H1 (cell line): ENCODE data around the gene ARL5C. TPM values are rescaled to one million over a fixed set of nuclear protein-coding genes. Genes with fewer than 3 reads are reported as not detected.

Experiments
- CTCF ChIA-PET: fragments of 300-600 bp; sonication (Branson Sonifier 250); formaldehyde crosslinking; loops from one replicate; lab custom pipeline; 2021; ENCODE audit not compliant: partially characterized antibody; lab: Charles Lee
- POLR2A ChIA-PET: fragments of 300-600 bp; sonication (Branson Sonifier 250); formaldehyde crosslinking; loops from one replicate; lab custom pipeline; 2021; ENCODE audit warnings: inconsistent platforms; ENCODE audit not compliant: partially characterized antibody; lab: Charles Lee
- DNase-seq, 2 experiments: peaks; one replicate each; pipeline versions ENCODE4 v3.0.0 to v3.0.0-alpha.2; 2010 to 2022; ENCODE audit warnings: low spot score in 2 of 2, low read depth in 1 of 2, mixed read lengths in 1 of 2
- FAIRE-seq: peaks from 2 replicates; lab custom pipeline; 2011; peaks lifted over from hg19 to GRCh38; lab: Jason Lieb, UNC
- H2AFZ ChIP-seq: 2 replicates; pipeline ENCODE4 v1.8.1; 2012; ENCODE audit warnings: low read length, inconsistent platforms
- H2AK5ac ChIP-seq: 2 replicates; pipeline ENCODE4 v1.6.1; 2013; ENCODE audit warnings: low read depth, low read length
- H2BK120ac ChIP-seq: replicated peaks from 2 replicates; pipeline ENCODE3; 2013; ENCODE audit warnings: low read depth, low read length, inconsistent platforms
- H2BK12ac ChIP-seq: 2 replicates; pipeline ENCODE4 v1.6.1; 2013; ENCODE audit warnings: low read depth, low read length
- H2BK15ac ChIP-seq: 2 replicates; pipeline ENCODE4 v1.6.1; 2013; ENCODE audit warnings: low read length
- H2BK20ac ChIP-seq: 2 replicates; pipeline ENCODE4 v1.6.1; 2013; ENCODE audit warnings: low read length
- H2BK5ac ChIP-seq: 2 replicates; pipeline ENCODE4 v1.6.1; 2013; ENCODE audit warnings: low read depth, low read length
- H3K14ac ChIP-seq: 2 replicates; pipeline ENCODE4 v1.6.1; 2013; ENCODE audit warnings: inconsistent platforms; ENCODE audit not compliant: insufficient read length
- H3K18ac ChIP-seq: 2 replicates; pipeline ENCODE4 v1.6.1; 2013; ENCODE audit warnings: low read length; ENCODE audit errors: extremely low read depth
- H3K23ac ChIP-seq: 2 replicates; pipeline ENCODE4 v1.6.1; 2013; ENCODE audit warnings: inconsistent platforms; ENCODE audit not compliant: insufficient read length
- H3K23me2 ChIP-seq: 2 replicates; pipeline ENCODE4 v1.6.1; 2013; ENCODE audit warnings: low read depth, low read length
- H3K27ac ChIP-seq: 2 replicates; pipeline ENCODE4 v1.6.1; 2011; ENCODE audit warnings: low read depth, low read length, inconsistent platforms
- H3K27me3 ChIP-seq, 4 experiments: replicated peaks in 1 of 4; 1 replicate in 1 of 4; 2 replicates in 3 of 4; pipeline versions ENCODE4 v1.6.1 to v1.8.1; 2011 to 2013; ENCODE audit warnings: low read length in 3 of 4, mild to moderate bottlenecking in 3 of 4, inconsistent platforms in 2 of 4, mixed read lengths in 2 of 4, moderate library complexity in 1 of 4; ENCODE audit not compliant: control insufficient read depth in 3 of 4, insufficient read depth in 3 of 4; ENCODE audit errors: extremely low read depth in 1 of 4
- H3K36me3 ChIP-seq, 4 experiments: 2 replicates each; pipeline versions ENCODE4 v1.6.1 to v1.8.1; 2011 to 2013; ENCODE audit warnings: mild to moderate bottlenecking in 4 of 4, low read length in 3 of 4, moderate library complexity in 2 of 4, control low read depth in 1 of 4, inconsistent platforms in 1 of 4; ENCODE audit not compliant: insufficient read depth in 4 of 4, control insufficient read depth in 2 of 4
- H3K4ac ChIP-seq: replicated peaks from 2 replicates; pipeline ENCODE3; 2013; ENCODE audit warnings: low read length, low read depth, mixed read lengths, inconsistent platforms; ENCODE audit not compliant: insufficient read length
- H3K4me1 ChIP-seq, 4 experiments: replicated peaks in 1 of 4; 1 replicate in 1 of 4; 2 replicates in 3 of 4; pipeline versions ENCODE4 v1.6.1 to v1.8.1; 2011 to 2013; ENCODE audit warnings: low read length in 3 of 4, inconsistent platforms in 2 of 4, mixed read lengths in 1 of 4; ENCODE audit not compliant: insufficient read depth in 4 of 4, control insufficient read depth in 3 of 4
- H3K4me2 ChIP-seq, 2 experiments: 2 replicates each; pipeline versions ENCODE4 v1.6.1 to v1.8.1; 2011 to 2013; ENCODE audit warnings: low read depth in 2 of 2, low read length in 2 of 2, control low read depth in 1 of 2, inconsistent platforms in 1 of 2, mild to moderate bottlenecking in 1 of 2; ENCODE audit not compliant: insufficient read depth in 1 of 2
- H3K4me3 ChIP-seq, 4 experiments: fragments of 200-600, 300-600 bp in 1 of 4; sonication (generic), shearing (Covaris generic), sonication (Bioruptor Twin) in 1 of 4; 2 replicates each; pipeline versions ENCODE4 v1.5.1 to v1.8.1; 2011 to 2016; ENCODE audit warnings: low read length in 4 of 4, low read depth in 3 of 4, control low read depth in 2 of 4, inconsistent platforms in 2 of 4, mild to moderate bottlenecking in 2 of 4, mixed read lengths in 1 of 4, moderate library complexity in 1 of 4; ENCODE audit not compliant: insufficient read depth in 2 of 4; ENCODE audit errors: extremely low read depth in 1 of 4
- H3K56ac ChIP-seq: replicated peaks from 2 replicates; pipeline ENCODE3; 2013; ENCODE audit warnings: low read depth, mild to moderate bottlenecking, mixed read lengths, low read length, inconsistent platforms; ENCODE audit not compliant: insufficient read length
- H3K79me1 ChIP-seq: 2 replicates; pipeline ENCODE4 v1.6.1; 2013; ENCODE audit warnings: low read depth, low read length, control low read depth
- H3K79me2 ChIP-seq, 2 experiments: 2 replicates each; pipeline versions ENCODE4 v1.6.1 to v1.8.1; 2012 to 2013; ENCODE audit warnings: low read length in 2 of 2, mild to moderate bottlenecking in 2 of 2, inconsistent platforms in 1 of 2; ENCODE audit not compliant: insufficient read depth in 2 of 2, control insufficient read depth in 1 of 2
- H3K9ac ChIP-seq, 4 experiments: replicated peaks in 1 of 4; 1 replicate in 1 of 4; 2 replicates in 3 of 4; pipeline versions ENCODE4 v1.6.1 to v1.8.1; 2011 to 2013; ENCODE audit warnings: low read depth in 3 of 4, low read length in 3 of 4, control low read depth in 2 of 4, mild to moderate bottlenecking in 2 of 4, moderate library complexity in 2 of 4, inconsistent platforms in 1 of 4; ENCODE audit errors: extremely low read depth in 1 of 4
- H3K9me3 ChIP-seq, 2 experiments: 2 replicates each; pipeline versions ENCODE4 v1.6.1 to v1.8.1; 2012 to 2013; ENCODE audit warnings: mild to moderate bottlenecking in 2 of 2, moderate library complexity in 2 of 2, control low read depth in 1 of 2, inconsistent platforms in 1 of 2, low read depth in 1 of 2, low read length in 1 of 2, mixed read lengths in 1 of 2; ENCODE audit not compliant: insufficient read depth in 2 of 2
- H4K20me1 ChIP-seq, 2 experiments: replicated peaks in 1 of 2; 2 replicates each; pipeline versions ENCODE3 to v1.8.1; 2011 to 2013; ENCODE audit warnings: inconsistent platforms in 2 of 2, low read length in 2 of 2, mild to moderate bottlenecking in 1 of 2; ENCODE audit not compliant: insufficient read depth in 2 of 2, control insufficient read depth in 1 of 2
- H4K5ac ChIP-seq: 2 replicates; pipeline ENCODE4 v1.6.1; 2013; ENCODE audit warnings: low read length, low read depth, mixed read lengths, inconsistent platforms; ENCODE audit not compliant: insufficient read length
- H4K8ac ChIP-seq: 2 replicates; pipeline ENCODE4 v1.8.0; 2013; ENCODE audit warnings: mild to moderate bottlenecking, moderate library complexity, low read length, inconsistent platforms; ENCODE audit not compliant: insufficient read depth; ENCODE audit errors: extremely low read depth
- H4K91ac ChIP-seq: replicated peaks from 2 replicates; pipeline ENCODE3; 2013; ENCODE audit warnings: low read length, mixed read lengths, inconsistent platforms; ENCODE audit not compliant: insufficient read length
- BCL11A ChIP-seq, 2 experiments: IDR thresholded peaks; one replicate each; pipeline ENCODE4 v1.6.1; 2011; ENCODE audit warnings: low read depth in 2 of 2, low read length in 2 of 2, mild to moderate bottlenecking in 2 of 2
- CEBPB ChIP-seq: IDR thresholded peaks from 2 replicates; pipeline ENCODE4 v1.6.1; 2012; ENCODE audit warnings: low read depth, low read length
- HDAC6 ChIP-seq: IDR thresholded peaks from one replicate; pipeline ENCODE4 v1.7.1; 2012; ENCODE audit warnings: low read depth, mild to moderate bottlenecking, inconsistent platforms, low read length, moderate library complexity
- JUND ChIP-seq: IDR thresholded peaks from 2 replicates; pipeline ENCODE4 v1.6.1; 2011; ENCODE audit warnings: mild to moderate bottlenecking, improper control_type of control experiment, low read length
- KDM1A ChIP-seq: fragments of 200-600, 300-600 bp; sonication (generic); IDR thresholded peaks from 2 replicates; pipeline ENCODE4 v1.7.1; 2016; ENCODE audit warnings: mild to moderate bottlenecking, low read length, borderline replicate concordance
- KDM4A ChIP-seq: IDR thresholded peaks from one replicate; pipeline ENCODE4 v1.7.1; 2012; ENCODE audit warnings: low read depth, mild to moderate bottlenecking, moderate library complexity, low read length, inconsistent platforms; ENCODE audit not compliant: severe bottlenecking
- NRF1 ChIP-seq: IDR thresholded peaks from 2 replicates; pipeline ENCODE4 v1.6.1; 2011; ENCODE audit warnings: mild to moderate bottlenecking, low read depth, low read length, improper control_type of control experiment
- RAD21 ChIP-seq, 2 experiments: IDR thresholded peaks in 1 of 2; conservative IDR thresholded peaks in 1 of 2; 2 replicates each; pipeline ENCODE4 v1.6.1; 2011; ENCODE audit warnings: low read depth in 2 of 2, low read length in 2 of 2, improper control_type of control experiment in 1 of 2, inconsistent platforms in 1 of 2, mild to moderate bottlenecking in 1 of 2, moderate library complexity in 1 of 2
- TBP ChIP-seq: IDR thresholded peaks from 2 replicates; pipeline ENCODE4 v1.6.1; 2011; ENCODE audit warnings: low read depth, low read length, improper control_type of control experiment
- TCF12 ChIP-seq: IDR thresholded peaks from 2 replicates; pipeline ENCODE4 v1.6.1; 2011; ENCODE audit warnings: low read depth, mild to moderate bottlenecking, low read length
- WGBS, 2 experiments: shearing (Covaris generic) in 1 of 2; methylation state at CpG; one replicate each; pipeline versions ENCODE4 v1.1.6 to v1.1.7; 2013 to 2015; ENCODE audit warnings: low lambda C conversion rate in 2 of 2, mixed read lengths in 2 of 2, inconsistent platforms in 1 of 2, low coverage in 1 of 2, missing lambda C conversion rate in 1 of 2; ENCODE audit not compliant: insufficient replicate concordance in 2 of 2, insufficient coverage in 1 of 2, insufficient read length in 1 of 2; ENCODE audit errors: extremely low coverage in 1 of 2, missing lambda C conversion rate in 1 of 2; 5-methylcytosine and 5-hydroxymethylcytosine counted together
- polyA plus RNA-seq, 7 experiments: library from polyadenylated mRNA; depleted of rRNA in 3 of 7; stranded (reverse) in 5 of 7; unstranded in 2 of 7; fragments of >200 nt in 5 of 7; fragments of 200-250 nt in 2 of 7; gene quantifications; 1 replicate in 5 of 7; 2 replicates in 1 of 7; 4 replicates in 1 of 7; pipeline versions ENCODE4 v1.2.1 to v1.2.3, GENCODE V29; 2011 to 2013; ENCODE audit warnings: missing spikeins in 2 of 7, mixed read lengths in 2 of 7
- total RNA-seq: library from RNA; stranded (reverse); fragmentation: NEBNext Ultra II Directional; extraction: Animal tissue kit (Norgen Biotek cat#: 25700); gene quantifications from 2 replicates; pipeline ENCODE4 v1.2.1, GENCODE V29; 2021
- TF ChIP-seq, protein P1 (sequence below): IDR thresholded peaks from 2 replicates; pipeline ENCODE4 v1.6.1; 2012; ENCODE audit warnings: low read length, inconsistent platforms

The ARL5C gene
- total and polyA plus RNA-seq, 2 of the 8 experiments (the other 6 are each of a cell fraction or from before 2014, with no cell fraction given): not detected

DNA sequence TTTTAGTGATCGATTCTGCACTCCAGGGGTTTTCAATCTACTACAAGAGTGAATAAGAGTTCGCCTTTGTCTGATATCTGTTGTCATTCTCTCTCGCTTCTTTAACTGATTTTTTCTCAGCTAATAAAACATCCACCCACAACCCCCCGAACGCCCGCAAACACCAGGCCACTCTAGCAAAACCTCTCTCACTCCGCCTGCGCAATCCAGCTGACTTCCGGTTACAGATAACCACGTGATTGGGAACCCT is 33.8 kb upstream of the ARL5C start:
- Histone ChIP-seq H4K91ac (no peak overlapping the region), H3K79me1 (peaks cover 2% of the 10 kb centered on the region), H2BK12ac (no peak overlapping the region), H3K4me1 (peaks cover 4 to 26% (median 21%) of the 10 kb centered on the region in 4 experiments), H3K23ac (no peak overlapping the region), H3K18ac (no peak overlapping the region), H3K36me3 (peaks cover 29 to 39% (median 33%) of the 10 kb centered on the region in 4 experiments), H4K20me1 (peaks cover under 1 to 8% of the 10 kb centered on the region in 2 experiments), H3K14ac (no peak overlapping the region), H3K27ac (peak overlapping the region; percentile 99), H2BK15ac (no peak overlapping the region), H2AK5ac (no peak overlapping the region), H3K4ac (no peak overlapping the region), H2BK20ac (no peak overlapping the region), H2BK120ac (no peak overlapping the region), H3K4me3 (peak overlapping the region; percentile 85 to 96 (median 92); a peak in 7 of 8 replicates), H3K79me2 (peaks cover 7 to 44% of the 10 kb centered on the region in 2 experiments), H3K27me3 (no peaks in the 10 kb centered on the region), H4K5ac (peak overlapping the region; percentile 65), H2BK5ac (peak overlapping the region; percentile 97; the same call in 1 of the 2 replicates), H3K4me2 (peak overlapping the region; percentile 87 to 92), H2AFZ (no peak overlapping the region), H3K56ac (peak overlapping the region; percentile 5), H3K9me3 (no peaks in the 10 kb centered on the region), H4K8ac (no peak overlapping the region), H3K9ac (peak overlapping the region; percentile 78 to 98 (median 98); a peak in 6 of 7 replicates), H3K23me2 (peaks cover 11% of the 10 kb centered on the region)
- peak in 1 of 2 experiments; percentile 61 for DNase-seq
- peak; percentile 86 for FAIRE-seq
- POLR2A ChIA-PET: interaction anchor here (0.7 to 5.0 kb wide), 34 partner anchors 8 to 448 kb away, joined by 3 to 49 read pairs (median 6); partner anchors contain the start of genes ARL5C, CDK12, FBXL20 and MED1
- CTCF ChIA-PET: interaction anchor here (0.6 to 4.1 kb wide), 14 partner anchors 9 to 438 kb away, joined by 3 to 19 read pairs (median 4); no protein-coding TSS in a partner anchor
- 7% methylated on average over 10 of the region's 10 CpGs; no CpG with 5 or more reads in 1 of the 2 experiments for WGBS, 2 experiments
- no peak for TF ChIP-seq BCL11A (IDR thresholded peaks at IDR 0.05; ENCODE audit: low read depth in 2 of 2, low read length in 2 of 2)
- TF ChIP-seq RAD21 (IDR thresholded peaks at IDR 0.05 in 1 of 2, conservative IDR thresholded peaks at IDR 0.05 in 1 of 2; ENCODE audit: low read depth in 2 of 2, low read length in 2 of 2): no peak
- TF ChIP-seq, protein P1, sequence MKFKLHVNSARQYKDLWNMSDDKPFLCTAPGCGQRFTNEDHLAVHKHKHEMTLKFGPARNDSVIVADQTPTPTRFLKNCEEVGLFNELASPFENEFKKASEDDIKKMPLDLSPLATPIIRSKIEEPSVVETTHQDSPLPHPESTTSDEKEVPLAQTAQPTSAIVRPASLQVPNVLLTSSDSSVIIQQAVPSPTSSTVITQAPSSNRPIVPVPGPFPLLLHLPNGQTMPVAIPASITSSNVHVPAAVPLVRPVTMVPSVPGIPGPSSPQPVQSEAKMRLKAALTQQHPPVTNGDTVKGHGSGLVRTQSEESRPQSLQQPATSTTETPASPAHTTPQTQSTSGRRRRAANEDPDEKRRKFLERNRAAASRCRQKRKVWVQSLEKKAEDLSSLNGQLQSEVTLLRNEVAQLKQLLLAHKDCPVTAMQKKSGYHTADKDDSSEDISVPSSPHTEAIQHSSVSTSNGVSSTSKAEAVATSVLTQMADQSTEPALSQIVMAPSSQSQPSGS: no peak; the same call in 1 of the 2 replicates
- TF ChIP-seq KDM4A: no peak
- no peak for TF ChIP-seq TCF12
- TF ChIP-seq TBP: no peak
- TF ChIP-seq JUND: no peak
- TF ChIP-seq NRF1: no peak; the same call in 1 of the 2 replicates
- peak; percentile 57; the same call in 1 of the 2 replicates for TF ChIP-seq CEBPB
- no peak for TF ChIP-seq HDAC6
- TF ChIP-seq KDM1A: no peak
